ENCODE measurements around the gene ADAMTS10. TPM values are rescaled to one million over a fixed set of nuclear protein-coding genes. Genes with fewer than 3 reads are reported as not detected.

Gene ADAMTS10
- total and polyA plus RNA-seq, 2 of the 8 experiments (the other 6 are each of a cell fraction or from before 2014, with no cell fraction given): 6.9 to 17.4 TPM

DNA sequence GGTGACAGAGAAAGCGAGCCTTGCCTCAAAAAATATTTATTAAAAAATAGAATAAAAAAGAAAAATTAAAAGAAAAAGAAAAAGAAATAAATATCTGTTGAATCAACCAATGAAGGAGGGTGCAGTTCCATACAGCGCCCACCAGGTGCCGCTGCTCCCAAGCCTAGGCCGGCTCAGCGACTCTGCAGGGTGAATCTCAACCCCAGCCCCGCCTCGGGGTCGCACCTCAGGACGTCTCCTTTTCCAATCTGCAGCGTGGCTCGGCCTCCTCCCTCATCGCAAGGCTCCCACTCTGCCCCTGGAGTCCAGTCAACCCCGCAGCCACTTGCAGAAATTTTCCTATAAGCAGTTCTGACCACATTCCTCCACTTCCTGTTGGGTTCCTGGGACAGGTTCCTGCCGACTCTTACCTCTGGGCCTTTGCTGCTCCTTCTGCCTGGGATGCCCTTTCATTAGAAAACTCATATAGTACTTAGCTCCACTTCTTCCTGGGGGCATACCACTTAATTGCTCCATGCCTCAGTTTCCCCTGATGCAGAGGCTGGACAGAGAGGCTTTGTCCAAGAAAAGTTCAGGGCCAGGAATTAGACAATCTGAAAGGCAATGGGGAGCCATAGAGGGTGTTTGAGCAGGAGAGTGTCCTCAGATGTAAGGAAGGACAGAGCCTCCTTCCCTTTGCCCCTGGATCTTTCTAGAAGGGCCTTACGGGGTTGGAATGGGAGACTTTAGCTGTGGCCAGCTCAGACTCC is 44.2 kb upstream of the ADAMTS10 start (continued):
- TF ChIP-seq HDAC2 (IDR thresholded peaks at IDR 0.05; ENCODE audit: borderline replicate concordance in 1 of 2, low read depth in 2 of 2, low read length in 2 of 2) (peak in 1 of 2 experiments; percentile 95; a peak in 2 of 4 replicates), EZH2 (IDR thresholded peaks at IDR 0.05; ENCODE audit: low read depth, low read length, severe bottlenecking) (no peak)
